Omental fat pad (tissue), 4 donors: ENCODE measurements around the gene NFAM1. TPM values are rescaled to one million over a fixed set of nuclear protein-coding genes. Genes with fewer than 3 reads are reported as not detected.

Source experiments
- ATAC-seq: fragments of 150-250 bp; one replicate; pipeline ENCODE4 v1.9.1; 2016; ENCODE audit warnings: mild to moderate bottlenecking, moderate library complexity; ENCODE audit not compliant: low FRiP score
- DNase-seq: peaks from one replicate; pipeline ENCODE4 v3.0.0-alpha.2; 2019; ENCODE audit warnings: low spot score
- CTCF ChIP-seq, 3 donors: fragments of 450-650 bp; IDR thresholded peaks; one replicate each; pipeline ENCODE4 v1.5.1; 2016 to 2017; ENCODE audit warnings: antibody characterized with exemption in 3 of 3, mild to moderate bottlenecking in 3 of 3, moderate library complexity in 2 of 3
- total RNA-seq, 4 donors: library from RNA; depleted of rRNA; stranded (reverse); fragments of >200 nt; gene quantifications; one replicate each; pipeline ENCODE4 v1.1.0, GENCODE V29; 2016

NFAM1 gene
- total RNA-seq, 4 donors from 2014 or later: 4.9 to 14.0 (median 6.3) TPM

GRCh38 chr22:42350373-42350772 lies 81.8 kb downstream of the NFAM1 start:
- DNase-seq: no peak
- no peak for TF ChIP-seq CTCF (IDR thresholded peaks at IDR 0.05)
- ATAC-seq: no peak

- ATAC-seq: no peak
- no peak for TF ChIP-seq CTCF (IDR thresholded peaks at IDR 0.05)
- no peak for DNase-seq
These were observed 84.8 kb downstream of the NFAM1 start for GRCh38 chr22:42347281-42347824.

- ATAC-seq: no peak
- no peak for TF ChIP-seq CTCF (IDR thresholded peaks at IDR 0.05)
- no peak for DNase-seq
These were observed 85.5 kb downstream of the NFAM1 start for GRCh38 chr22:42346722-42347121.

GRCh38 chr22:42345458-42345857 lies 86.7 kb downstream of the NFAM1 start:
- ATAC-seq (no peak), DNase-seq (no peak)
- TF ChIP-seq CTCF (IDR thresholded peaks at IDR 0.05): no peak

- ATAC-seq (peak; percentile 82), DNase-seq (no peak)
- TF ChIP-seq CTCF (IDR thresholded peaks at IDR 0.05): no peak
These were observed 87.8 kb downstream of the NFAM1 start for GRCh38 chr22:42344361-42344905.

GRCh38 chr22:42343531-42344081 lies 88.6 kb downstream of the NFAM1 start:
- ATAC-seq (peak; percentile 47), DNase-seq (no peak)

More at GRCh38 chr22:42343531-42344081, 88.6 kb downstream of the NFAM1 start:
- no peak for TF ChIP-seq CTCF (IDR thresholded peaks at IDR 0.05)
